GM21786 (cell line): ENCODE measurements around the gene LOXL1.

ENCODE experiments used
- ATAC-seq: cut with Tn5 transposase; IDR thresholded peaks from one replicate; pipeline ENCODE4 v1.9.1; 2021; ENCODE audit not compliant: unreplicated experiment

Gene LOXL1

GRCh38 chr15:73899197-73900094 lies 26.8 kb upstream of the LOXL1 start:
- ATAC-seq, result no peak

DNA sequence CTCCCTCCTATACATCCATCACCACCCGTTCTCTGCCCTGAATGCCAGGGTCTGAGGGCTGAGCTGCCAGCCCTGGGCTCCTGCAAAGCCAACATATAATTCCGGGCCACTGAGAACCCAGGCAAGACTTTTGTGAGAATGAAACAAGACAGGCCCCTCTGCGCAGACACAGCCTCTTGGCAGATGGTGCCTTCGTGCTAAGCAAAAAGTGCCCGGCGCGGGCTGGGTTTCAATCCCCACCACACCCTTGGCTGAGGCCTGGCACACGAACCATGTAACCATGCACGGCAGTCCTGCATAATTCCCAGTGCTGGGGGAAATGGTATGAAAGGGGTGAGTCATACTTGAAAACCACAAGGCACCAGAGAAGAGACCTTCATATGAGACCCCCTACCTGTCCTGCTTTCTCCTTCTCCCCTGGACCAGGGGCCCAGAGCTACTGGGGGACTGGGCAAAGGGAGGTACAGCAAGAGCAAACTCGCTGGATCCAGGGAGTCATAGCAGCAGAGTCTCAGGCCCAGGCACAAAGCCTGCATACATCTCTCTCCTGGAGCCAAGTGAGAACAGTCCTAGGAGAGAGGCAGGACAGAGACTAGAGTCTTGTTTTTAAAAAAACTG lies 26.1 kb upstream of the LOXL1 start:
- ATAC-seq, result no peak

- no peak for ATAC-seq
Measured at GRCh38 chr15:73901126-73901810, 25.0 kb upstream of the LOXL1 start.

GRCh38 chr15:73902121-73903020 lies 23.9 kb upstream of the LOXL1 start:
- no peak for ATAC-seq

DNA sequence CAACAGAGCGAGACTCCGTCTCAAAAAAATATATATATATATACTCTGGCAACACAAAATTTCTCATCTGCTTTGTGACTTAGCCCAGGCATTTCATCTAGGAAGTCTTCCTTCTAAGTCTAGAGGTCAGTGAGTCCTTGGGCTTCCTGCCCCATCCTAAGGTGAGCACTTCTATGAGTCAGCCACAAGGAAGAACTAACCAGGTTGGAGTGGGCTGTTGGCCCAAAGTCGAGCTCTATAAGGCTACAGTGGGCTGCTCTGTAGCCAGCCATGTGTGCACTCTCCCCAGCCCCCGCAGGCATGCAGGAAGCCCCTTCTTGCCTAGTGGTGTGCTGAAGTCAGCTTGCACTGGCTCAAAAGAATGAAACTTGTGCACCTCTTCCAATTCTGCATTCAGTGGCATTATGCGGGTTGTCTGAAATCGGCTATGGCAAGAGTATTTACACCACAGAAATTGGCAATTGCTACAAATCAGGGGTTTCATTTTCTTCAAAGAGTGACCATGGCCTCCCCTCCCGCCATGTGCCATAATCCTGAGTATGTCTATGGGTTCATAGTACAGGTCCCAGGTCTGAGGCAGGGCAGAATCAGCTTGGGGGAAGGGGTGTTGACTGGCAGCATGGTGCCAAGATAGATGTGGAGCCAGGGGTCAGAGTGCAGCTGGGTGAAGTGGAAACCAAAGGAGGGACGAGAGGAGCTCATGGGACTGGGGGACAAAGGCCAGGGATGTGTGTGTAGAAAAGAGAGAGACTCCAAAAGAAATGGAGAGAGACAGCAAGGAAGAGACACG lies 22.0 kb upstream of the LOXL1 start:
- no peak for ATAC-seq

- no peak for ATAC-seq
Measured at GRCh38 chr15:73905225-73905827, 20.9 kb upstream of the LOXL1 start.

GRCh38 chr15:73906346-73907034 lies 19.8 kb upstream of the LOXL1 start:
- no peak for ATAC-seq

- no peak for ATAC-seq
Measured at GRCh38 chr15:73907035-73907408, 19.2 kb upstream of the LOXL1 start.

GRCh38 chr15:73908030-73908821 lies 18.0 kb upstream of the LOXL1 start:
- peak; percentile 52 for ATAC-seq

GRCh38 chr15:73908822-73909122 lies 17.5 kb upstream of the LOXL1 start:
- no peak for ATAC-seq

GRCh38 chr15:73909651-73910050 lies 16.6 kb upstream of the LOXL1 start:
- ATAC-seq, result no peak

DNA sequence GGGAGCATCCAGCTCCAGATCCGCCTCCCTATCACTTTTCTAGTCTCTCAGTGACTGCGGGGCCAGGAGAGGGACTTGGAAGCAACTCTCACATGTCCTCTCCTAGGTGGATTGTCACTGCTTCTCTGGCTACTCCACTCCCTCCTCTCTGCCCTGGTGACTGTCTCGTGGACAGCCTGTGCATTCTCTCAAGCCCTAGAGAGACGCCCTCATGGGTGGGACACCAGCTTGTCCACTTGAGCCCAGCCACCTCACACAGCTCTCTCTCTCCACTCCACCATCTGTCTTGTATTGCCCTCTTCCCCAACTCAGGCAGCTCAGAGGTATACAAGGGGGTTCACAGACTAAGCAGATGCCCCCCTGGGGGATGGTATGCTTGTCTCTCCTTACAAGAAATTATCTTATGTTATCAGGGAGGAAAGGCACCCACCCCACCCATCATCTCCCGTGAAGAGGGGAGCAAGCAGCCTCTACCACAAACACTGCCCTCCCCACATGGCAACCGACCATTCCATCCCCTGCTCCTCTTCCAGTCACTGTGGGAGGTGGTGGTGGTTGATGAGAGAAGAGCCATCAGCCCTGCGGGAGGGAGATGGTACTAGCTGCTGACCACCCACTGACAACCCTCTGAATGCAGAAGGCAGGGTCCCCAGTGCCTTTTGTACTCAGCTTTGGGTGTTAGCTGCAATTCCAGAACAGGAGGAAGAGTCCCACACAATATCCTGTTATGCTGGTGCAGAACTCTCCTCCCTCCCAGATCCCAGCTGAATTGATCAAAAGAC lies 15.5 kb upstream of the LOXL1 start:
- no peak for ATAC-seq

GRCh38 chr15:73912030-73912596 lies 14.1 kb upstream of the LOXL1 start:
- no peak for ATAC-seq

GRCh38 chr15:73914145-73914544 lies 12.1 kb upstream of the LOXL1 start:
- ATAC-seq, result no peak

DNA sequence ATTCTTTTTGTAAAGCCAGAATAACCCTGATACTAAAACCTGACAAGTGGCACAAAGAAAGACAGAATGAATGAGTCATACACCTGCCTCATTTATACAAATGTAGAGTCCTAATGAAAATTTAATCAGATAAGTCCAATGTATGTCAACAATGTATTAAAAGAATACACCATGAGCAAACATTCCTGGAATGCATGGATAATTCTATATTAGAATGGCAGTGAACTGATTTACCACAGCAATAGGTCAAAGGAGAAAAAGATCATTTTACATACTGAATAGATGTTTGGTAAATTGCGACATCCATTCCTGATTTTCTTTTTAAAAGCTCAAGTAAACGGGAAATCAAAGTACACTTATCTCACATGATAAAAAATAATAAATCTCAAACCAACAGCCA lies 11.2 kb upstream of the LOXL1 start:
- ATAC-seq, result no peak

- ATAC-seq, result no peak
Measured at GRCh38 chr15:73918784-73919183, 7.5 kb upstream of the LOXL1 start.

- ATAC-seq, result no peak
Measured at GRCh38 chr15:73919706-73920105, 6.6 kb upstream of the LOXL1 start.
